NCI-H1092 (cell line): Measurements from ENCODE around the gene EVI5.
A peak's percentile ranks its signal among the peaks of the same experiment; 100 is the strongest.

ENCODE experiments used
- DNase-seq: peaks from one replicate; lab custom pipeline; 2025; lab: John Stamatoyannopoulos, UW

EVI5 gene

GRCh38 chr1:92784639-92785500 lies at the start of gene EVI5:
Gene EVI5 (minus strand): TSS chr1:92785108. CDS start chr1:92736546, 48,562 bp downstream.
- DNase-seq: peak; percentile 93

- no peak for DNase-seq
Measured at GRCh38 chr1:92834617-92835016, 49.7 kb upstream of the EVI5 start.

GRCh38 chr1:92833840-92834239 lies 48.9 kb upstream of the EVI5 start:
- DNase-seq: no peak

- peak; percentile 31 for DNase-seq
Measured at GRCh38 chr1:92832537-92833114, 47.7 kb upstream of the EVI5 start.

GRCh38 chr1:92831762-92832536 lies 47.0 kb upstream of the EVI5 start, which contains the start of gene RPL5:
Gene RPL5 (plus strand): TSS chr1:92832040. CDS start chr1:92832115, 75 bp downstream.
- DNase-seq: peak; percentile 97

GRCh38 chr1:92831368-92831761 lies 46.5 kb upstream of the EVI5 start:
- DNase-seq: no peak

- no peak for DNase-seq
Measured at GRCh38 chr1:92826792-92827191, 41.9 kb upstream of the EVI5 start.

GRCh38 chr1:92822879-92823278 lies 38.0 kb upstream of the EVI5 start:
- DNase-seq: no peak

- DNase-seq: no peak
Measured at GRCh38 chr1:92820551-92820950, 35.6 kb upstream of the EVI5 start.

- no peak for DNase-seq
Measured at GRCh38 chr1:92820024-92820423, 35.1 kb upstream of the EVI5 start.

GRCh38 chr1:92817986-92818764 lies 33.3 kb upstream of the EVI5 start:
- no peak for DNase-seq

GRCh38 chr1:92817137-92817697 lies 32.3 kb upstream of the EVI5 start:
- DNase-seq: no peak

GRCh38 chr1:92816732-92817131 lies 31.8 kb upstream of the EVI5 start:
- no peak for DNase-seq

- DNase-seq: no peak
Measured at GRCh38 chr1:92808381-92808780, 23.5 kb upstream of the EVI5 start.

GRCh38 chr1:92805216-92805615 lies 20.3 kb upstream of the EVI5 start:
- no peak for DNase-seq

GRCh38 chr1:92804721-92805201 lies 19.9 kb upstream of the EVI5 start:
- DNase-seq: no peak

GRCh38 chr1:92803140-92803887 lies 18.4 kb upstream of the EVI5 start:
- no peak for DNase-seq

- no peak for DNase-seq
Measured at GRCh38 chr1:92797961-92798360, 13.1 kb upstream of the EVI5 start.

- no peak for DNase-seq
Measured at GRCh38 chr1:92797297-92797696, 12.4 kb upstream of the EVI5 start.

GRCh38 chr1:92795166-92795565 lies 10.3 kb upstream of the EVI5 start:
- DNase-seq: no peak

- no peak for DNase-seq
Measured at GRCh38 chr1:92792340-92792782, 7.5 kb upstream of the EVI5 start.
